HCT116 (cell line): ENCODE measurements around the gene NDOR1. TPM values are rescaled to one million over a fixed set of nuclear protein-coding genes. Genes with fewer than 3 reads are reported as not detected.

ENCODE experiments used
- ATAC-seq: fragments of 200-7000 bp; cut with Tn5 transposase; 2 replicates; pipeline ENCODE4 v1.9.1; 2020; ENCODE audit warnings: mild to moderate bottlenecking, moderate library complexity
- BruUV-seq: library from RNA; stranded (reverse); fragments of 400-500 nt; replicated peaks from 2 replicates; lab custom pipeline; 2021; lab: Mats Ljungman, UMichigan
- CTCF ChIA-PET: fragments of 300-600 bp; sonication (Branson Sonifier 250); formaldehyde crosslinking; loops from one replicate; lab custom pipeline; 2021; ENCODE audit warnings: antibody characterized with exemption; lab: Charles Lee
- POLR2A ChIA-PET: fragments of 300-600, 350-600 bp; sonication (Branson Sonifier 250); formaldehyde crosslinking; loops from one replicate; lab custom pipeline; 2021; ENCODE audit warnings: antibody characterized with exemption; lab: Charles Lee
- RAD21 ChIA-PET, 2 experiments: fragments of 300-600 bp; sonication (Branson Sonifier 250); formaldehyde crosslinking; loops; one replicate each; lab custom pipeline; 2023; ENCODE audit warnings: low total read pairs in 2 of 2; ENCODE audit not compliant: uncharacterized antibody in 2 of 2, unreplicated experiment in 2 of 2, low non-redundant PET in 1 of 2; lab: Charles Lee
- DNase-seq: peaks from one replicate; pipeline ENCODE4 v3.0.0-alpha.2; 2010; ENCODE audit warnings: low read depth, low spot score
- H2AFZ ChIP-seq: fragments of 200-600 bp; shearing (Covaris generic), sonication (generic); 2 replicates; pipeline ENCODE4 v1.6.1; 2017; ENCODE audit warnings: low read depth, mixed run types, mixed read lengths, antibody characterized with exemption, low read length; ENCODE audit not compliant: poor library complexity, severe bottlenecking
- H3K27ac ChIP-seq: 2 replicates; pipeline ENCODE4 v1.5.1; 2012; ENCODE audit warnings: low read depth, low read length
- H3K27me3 ChIP-seq: fragments of 200-600 bp; sonication (generic); 2 replicates; pipeline ENCODE4 v1.6.1; 2016; ENCODE audit warnings: mixed run types, low read length, mixed read lengths; ENCODE audit not compliant: insufficient read depth
- H3K36me3 ChIP-seq, 2 experiments: fragments of 200-500 bp in 1 of 2; fragments of 200-600 bp in 1 of 2; sonication (Bioruptor generic) in 1 of 2; sonication (generic) in 1 of 2; 2 replicates each; pipeline versions ENCODE4 v1.5.1 to v1.6.1; 2014 to 2016; ENCODE audit warnings: low read length in 2 of 2, inconsistent platforms in 1 of 2, mixed read lengths in 1 of 2, mixed run types in 1 of 2; ENCODE audit not compliant: insufficient read depth in 2 of 2, control insufficient read depth in 1 of 2
- H3K4me1 ChIP-seq, 2 experiments: fragments of 200-600 bp in 1 of 2; sonication (generic) in 1 of 2; 2 replicates each; pipeline versions ENCODE4 v1.5.1 to v1.6.1; 2012 to 2017; ENCODE audit warnings: low read length in 2 of 2, inconsistent platforms in 1 of 2, mild to moderate bottlenecking in 1 of 2, mixed read lengths in 1 of 2, mixed run types in 1 of 2, moderate library complexity in 1 of 2; ENCODE audit not compliant: insufficient read depth in 2 of 2, control insufficient read depth in 1 of 2
- H3K4me2 ChIP-seq: fragments of 200-600 bp; sonication (generic); 2 replicates; pipeline ENCODE4 v1.6.1; 2017; ENCODE audit warnings: mixed run types, low read length, mixed read lengths
- H3K4me3 ChIP-seq, 2 experiments: fragments of 200-600 bp in 1 of 2; sonication (generic) in 1 of 2; replicated peaks in 1 of 2; 2 replicates each; pipeline ENCODE4 v1.5.1; 2011 to 2016; ENCODE audit warnings: low read length in 2 of 2, control low read depth in 1 of 2, low read depth in 1 of 2, mild to moderate bottlenecking in 1 of 2, mixed read lengths in 1 of 2, mixed run types in 1 of 2
- H3K79me2 ChIP-seq: fragments of 200-600 bp; sonication (generic); 2 replicates; pipeline ENCODE4 v1.6.1; 2017; ENCODE audit warnings: mild to moderate bottlenecking, mixed run types, low read length, moderate library complexity, mixed read lengths; ENCODE audit not compliant: insufficient read depth
- H3K9ac ChIP-seq: fragments of 200-600 bp; sonication (generic); 2 replicates; pipeline ENCODE4 v1.6.1; 2016; ENCODE audit warnings: low read length, mixed read lengths
- H3K9me2 ChIP-seq: fragments of 200-600 bp; sonication (generic), shearing (Covaris generic); 2 replicates; pipeline ENCODE4 v1.6.1; 2017; ENCODE audit warnings: mixed run types, mild to moderate bottlenecking, moderate library complexity; ENCODE audit not compliant: insufficient read depth
- H3K9me3 ChIP-seq, 2 experiments: fragments of 200-500 bp in 1 of 2; fragments of 200-600 bp in 1 of 2; sonication (Bioruptor generic) in 1 of 2; sonication (generic) in 1 of 2; 2 replicates each; pipeline ENCODE4 v1.6.1; 2014 to 2017; ENCODE audit warnings: low read length in 2 of 2, mixed read lengths in 2 of 2, inconsistent platforms in 1 of 2, low read depth in 1 of 2, mild to moderate bottlenecking in 1 of 2, mixed run types in 1 of 2, moderate library complexity in 1 of 2; ENCODE audit not compliant: control insufficient read depth in 1 of 2, insufficient read depth in 1 of 2
- H4K20me1 ChIP-seq: fragments of 200-600 bp; sonication (generic), shearing (Covaris generic); 2 replicates; pipeline ENCODE4 v1.6.1; 2017; ENCODE audit warnings: mixed run types, mild to moderate bottlenecking, moderate library complexity; ENCODE audit not compliant: insufficient read depth
- ATF3 ChIP-seq: IDR thresholded peaks from 2 replicates; pipeline ENCODE4 v1.6.1; 2012
- CBX3 ChIP-seq: IDR thresholded peaks from 2 replicates; pipeline ENCODE4 v1.6.1; 2012; ENCODE audit warnings: low read depth
- CEBPB ChIP-seq: IDR thresholded peaks from 2 replicates; pipeline ENCODE4 v1.6.1; 2012; ENCODE audit warnings: low read depth
- CTCF ChIP-seq, 3 experiments: fragments of 200-600 bp in 1 of 3; sonication (generic) in 1 of 3; IDR thresholded peaks in 2 of 3; conservative IDR thresholded peaks in 1 of 3; 2 replicates each; pipeline ENCODE4 v1.5.1; 2012 to 2017; ENCODE audit warnings: low read depth in 2 of 3, low read length in 2 of 3, antibody characterized with exemption in 1 of 3, borderline replicate concordance in 1 of 3, control low read depth in 1 of 3, mild to moderate bottlenecking in 1 of 3, mixed read lengths in 1 of 3, mixed run types in 1 of 3, moderate library complexity in 1 of 3; ENCODE audit not compliant: insufficient read depth in 1 of 3
- EZH2 ChIP-seq: fragments of 200-600 bp; sonication (generic); IDR thresholded peaks from 2 replicates; pipeline ENCODE4 v1.6.1; 2017; ENCODE audit warnings: antibody characterized with exemption, mixed run types
- EZH2phosphoT487 ChIP-seq: fragments of 200-600 bp; IDR thresholded peaks from 2 replicates; pipeline ENCODE4 v1.6.1; 2018; ENCODE audit warnings: antibody characterized with exemption, borderline replicate concordance
- MAX ChIP-seq: IDR thresholded peaks from 2 replicates; pipeline ENCODE4 v1.6.1; 2012
- POLR2A ChIP-seq: IDR thresholded peaks from 2 replicates; pipeline ENCODE4 v1.7.0; 2011; ENCODE audit warnings: borderline replicate concordance; ENCODE audit not compliant: insufficient read depth, insufficient read length; ENCODE audit errors: extremely low read depth
- POLR2AphosphoS5 ChIP-seq: IDR thresholded peaks from 2 replicates; pipeline ENCODE4 v1.6.1; 2011; ENCODE audit warnings: mild to moderate bottlenecking, low read depth, low read length, moderate library complexity
- RAD21 ChIP-seq: IDR thresholded peaks from 2 replicates; pipeline ENCODE4 v1.6.1; 2012; ENCODE audit warnings: low read depth, mild to moderate bottlenecking
- SIN3A ChIP-seq: IDR thresholded peaks from 2 replicates; pipeline ENCODE4 v1.6.1; 2012; ENCODE audit warnings: low read depth
- SP1 ChIP-seq: IDR thresholded peaks from 2 replicates; pipeline ENCODE4 v1.6.1; 2012; ENCODE audit warnings: low read depth
- SRF ChIP-seq: IDR thresholded peaks from 2 replicates; pipeline ENCODE4 v1.6.1; 2012; ENCODE audit warnings: low read depth
- ZNF274 ChIP-seq: fragments of 200-500 bp; sonication (Bioruptor generic); IDR thresholded peaks from 2 replicates; pipeline ENCODE4 v1.6.1; 2014; ENCODE audit warnings: mild to moderate bottlenecking, low read depth, low read length, inconsistent platforms
- intact Hi-C: fragments of 100-400 bp; cut with micrococcal nuclease; formaldehyde crosslinking; loops from 2 replicates; pipeline ENCODE4 v1.10.0; 2022
- total RNA-seq: library from RNA; stranded (reverse); gene quantifications from one replicate; pipeline ENCODE4 v1.2.1, GENCODE V29; 2021; ENCODE audit not compliant: unreplicated experiment

The NDOR1 gene
- total RNA-seq, 1 experiment from 2014 or later: 28.4 TPM

GRCh38 chr9:137201205-137201868, 4.2 kb upstream of the NDOR1 start:
- Histone ChIP-seq H3K9me2 (no peaks in the 10 kb centered on the region), H3K36me3 (peaks cover 0 to 3% of the 10 kb centered on the region in 2 experiments; a peak in 1 of 4 replicates), H3K4me3 (peak overlapping the region; percentile 61 to 81), H3K79me2 (peaks cover 52% of the 10 kb centered on the region), H3K27ac (peak overlapping the region; percentile 68), H3K9ac (peak overlapping the region; percentile 77), H2AFZ (no peak overlapping the region), H3K4me2 (peak overlapping the region; percentile 95), H3K27me3 (no peaks in the 10 kb centered on the region), H3K9me3 (no peaks in the 10 kb centered on the region), H4K20me1 (no peaks in the 10 kb centered on the region), H3K4me1 (peaks cover 31 to 52% of the 10 kb centered on the region in 2 experiments)
- DNase-seq: no peak
- POLR2A ChIA-PET: interaction anchor here (0.8 to 1.2 kb wide), 12 partner anchors 9 to 133 kb away, joined by 3 to 17 read pairs (median 4); partner anchors contain the start of genes ANAPC2, MAN1B1, RNF224 and SSNA1
- RAD21 ChIA-PET: interaction anchor here in 1 of 2 experiments (1.1 kb wide), 1 partner anchor 12 kb away, joined by 4 read pairs; the partner anchor contains the start of gene SSNA1
- BruUV-seq: no TSS peak
- ATAC-seq: peak; percentile 16
- TF ChIP-seq CTCF (IDR thresholded peaks at IDR 0.05 in 2 of 3, conservative IDR thresholded peaks at IDR 0.05 in 1 of 3; ENCODE audit: borderline replicate concordance in 1 of 3, insufficient read depth in 1 of 3, low read depth in 2 of 3, low read length in 2 of 3): no peak
- TF ChIP-seq POLR2AphosphoS5: no peak
- no peak for TF ChIP-seq POLR2A
- no peak for TF ChIP-seq SP1
- no peak for TF ChIP-seq SRF
- TF ChIP-seq ATF3: no peak
- no peak for TF ChIP-seq MAX
- TF ChIP-seq CEBPB: no peak
- TF ChIP-seq EZH2: no peak
- no peak for TF ChIP-seq SIN3A
- no peak for TF ChIP-seq EZH2phosphoT487
- TF ChIP-seq RAD21: no peak
- no peak for TF ChIP-seq CBX3
- no peak for TF ChIP-seq ZNF274
- CTCF ChIA-PET: interaction anchor here (0.5 to 2.0 kb wide), 6 partner anchors 12 to 152 kb away, joined by 3 to 7 read pairs (median 3); partner anchors contain the start of genes CYSRT1 and RNF224
- intact Hi-C loops: no loop called here
